HPDE6-E6E7 (cell line): ENCODE data around the gene ARRDC1.
"Not testable (repeated sequence)": the region's sequence is repeated elsewhere in the genome, so short reads cannot be mapped to it uniquely, and the experiment has no call there.

ENCODE experiments used
- DNase-seq: peaks from one replicate; pipeline ENCODE4 v3.0.0; 2011; ENCODE audit warnings: missing footprints; ENCODE audit errors: extremely low spot score

ARRDC1 gene, protein sequence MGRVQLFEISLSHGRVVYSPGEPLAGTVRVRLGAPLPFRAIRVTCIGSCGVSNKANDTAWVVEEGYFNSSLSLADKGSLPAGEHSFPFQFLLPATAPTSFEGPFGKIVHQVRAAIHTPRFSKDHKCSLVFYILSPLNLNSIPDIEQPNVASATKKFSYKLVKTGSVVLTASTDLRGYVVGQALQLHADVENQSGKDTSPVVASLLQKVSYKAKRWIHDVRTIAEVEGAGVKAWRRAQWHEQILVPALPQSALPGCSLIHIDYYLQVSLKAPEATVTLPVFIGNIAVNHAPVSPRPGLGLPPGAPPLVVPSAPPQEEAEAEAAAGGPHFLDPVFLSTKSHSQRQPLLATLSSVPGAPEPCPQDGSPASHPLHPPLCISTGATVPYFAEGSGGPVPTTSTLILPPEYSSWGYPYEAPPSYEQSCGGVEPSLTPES

DNA sequence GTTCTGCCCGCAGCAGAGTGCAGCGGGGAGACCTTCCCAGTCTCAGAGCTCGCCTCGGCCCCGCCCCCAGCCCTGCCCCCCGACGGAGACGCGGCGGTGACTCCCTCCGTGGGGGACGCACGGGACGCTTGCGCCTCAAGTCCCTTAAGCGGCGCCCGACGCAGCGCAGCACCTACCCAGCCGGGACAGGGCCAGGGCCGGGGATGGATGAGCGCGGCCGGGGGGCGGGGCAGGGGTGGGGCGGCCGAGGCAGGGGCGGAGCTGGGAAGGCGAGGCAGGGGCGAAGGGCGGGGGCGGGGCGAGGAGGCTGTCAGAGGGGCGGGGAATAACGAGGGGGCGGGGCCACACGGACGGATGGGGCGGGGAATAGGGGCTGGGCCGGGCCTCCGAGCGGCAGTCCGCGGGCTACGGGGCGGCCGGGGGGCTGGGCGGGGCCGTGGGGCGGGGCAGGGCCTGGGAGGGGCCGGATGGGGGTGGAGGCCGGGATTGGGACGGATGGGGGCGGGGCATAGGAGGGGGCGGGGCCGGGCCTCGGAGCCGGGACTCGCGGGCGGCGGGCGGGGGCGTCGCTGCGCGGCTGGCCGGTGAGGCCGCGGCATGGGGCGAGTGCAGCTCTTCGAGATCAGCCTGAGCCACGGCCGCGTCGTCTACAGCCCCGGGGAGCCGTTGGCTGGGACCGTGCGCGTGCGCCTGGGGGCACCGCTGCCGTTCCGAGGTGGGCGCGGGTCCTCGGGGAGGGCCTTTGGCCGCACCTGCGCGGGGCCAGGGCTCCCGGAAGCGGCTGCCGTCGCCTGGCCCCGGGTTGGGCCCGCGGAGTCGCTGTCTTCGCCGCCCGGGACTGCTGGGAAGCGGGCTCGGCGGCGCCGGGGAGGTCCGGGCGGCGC is at the start of gene ARRDC1:
Gene ARRDC1 (plus strand): TSS at position 566 of the 884 bp plus-strand sequence. CDS start 32 bp downstream, at position 598.
- DNase-seq, result peak; percentile 72

GRCh38 chr9:137556069-137556838 is 49.2 kb upstream of the ARRDC1 start:
- no peak for DNase-seq

GRCh38 chr9:137558127-137558526 is 47.4 kb upstream of the ARRDC1 start:
- no peak for DNase-seq

GRCh38 chr9:137564134-137564533 is 41.4 kb upstream of the ARRDC1 start:
- no peak for DNase-seq

GRCh38 chr9:137564817-137565411 is 40.6 kb upstream of the ARRDC1 start:
- DNase-seq, result no peak

DNA sequence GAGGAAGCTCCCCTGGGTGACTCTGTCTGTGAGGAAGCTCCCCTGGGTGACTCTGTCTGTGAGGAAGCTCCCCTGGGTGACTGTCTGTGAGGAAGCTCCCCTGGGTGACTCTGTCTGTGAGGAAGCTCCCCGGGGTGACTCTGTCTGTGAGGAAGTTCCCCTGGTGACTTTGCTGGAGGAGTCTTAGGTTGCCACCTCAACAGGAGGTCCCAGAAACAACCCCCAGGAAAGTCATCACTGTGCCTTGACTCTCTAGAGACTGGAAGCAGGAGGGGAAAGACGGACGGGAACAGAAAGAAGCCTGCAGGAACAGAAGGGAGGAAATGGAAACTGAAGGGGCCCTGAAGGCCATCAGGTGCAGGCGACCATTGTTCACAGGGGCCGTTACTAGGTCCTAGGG is 37.0 kb upstream of the ARRDC1 start:
- DNase-seq, result not testable (repeated sequence)

DNA sequence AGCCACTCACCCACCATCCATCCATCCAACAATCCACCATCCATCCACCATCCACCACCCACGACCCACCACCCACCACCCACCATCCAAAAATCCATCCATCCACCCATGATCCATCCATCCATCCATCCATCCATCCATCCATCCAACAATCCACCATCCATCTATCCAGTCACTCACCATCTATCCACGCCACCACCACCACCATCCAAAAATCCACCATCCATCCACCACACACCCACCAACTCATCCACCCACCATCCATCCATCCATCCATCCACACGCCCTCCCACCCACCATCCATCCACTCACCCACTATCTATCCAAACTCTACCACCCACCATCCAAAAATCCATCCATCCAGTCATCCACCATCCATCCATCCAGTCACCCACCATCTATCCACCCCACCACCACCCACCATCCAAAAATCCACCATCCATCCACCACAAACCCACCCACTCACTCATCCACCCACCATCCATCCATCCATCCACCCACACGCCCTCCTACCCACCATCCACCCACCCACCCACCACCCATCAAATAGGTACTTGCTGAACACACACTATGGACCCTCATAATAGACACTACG is 35.8 kb upstream of the ARRDC1 start:
- DNase-seq, result no peak

- DNase-seq, result no peak
Measured at GRCh38 chr9:137570566-137570965, 34.9 kb upstream of the ARRDC1 start.

DNA sequence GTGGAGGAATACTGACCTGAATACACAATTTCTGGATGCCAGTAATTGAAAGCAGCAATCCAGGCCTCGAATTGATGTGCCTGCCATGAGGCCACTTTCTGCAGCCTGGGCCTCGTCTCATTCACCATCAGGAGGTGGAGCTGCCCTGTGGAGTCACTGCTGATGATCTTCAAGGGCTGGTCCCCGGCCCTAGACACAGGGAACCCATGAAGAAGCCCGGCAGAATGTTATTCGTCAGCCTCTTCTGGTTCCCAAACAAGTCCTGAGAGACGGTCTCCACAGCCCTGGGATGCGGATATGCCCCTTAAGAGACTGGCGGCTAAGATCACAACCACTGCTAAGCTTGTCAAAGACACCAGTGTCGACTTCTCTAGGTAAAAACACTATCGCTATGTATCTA is 31.3 kb upstream of the ARRDC1 start:
- DNase-seq, result no peak

DNA sequence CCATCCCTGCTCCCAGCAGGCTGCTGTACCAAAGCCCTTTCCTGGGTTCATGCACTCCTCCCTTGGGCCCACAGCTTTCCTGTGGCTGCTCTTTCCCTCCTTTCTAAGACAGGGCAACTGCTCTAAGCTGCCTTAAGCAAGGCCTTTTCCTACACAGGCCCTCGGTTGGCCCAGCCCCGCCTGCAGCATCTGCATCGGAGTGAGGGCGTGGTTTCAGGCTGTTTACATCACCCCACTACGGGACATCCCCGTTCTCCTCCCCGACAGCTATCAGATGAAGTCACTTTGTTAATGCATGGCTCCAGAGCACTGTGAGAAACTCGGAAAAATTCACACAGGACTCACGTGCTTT is 30.1 kb upstream of the ARRDC1 start:
- DNase-seq, result no peak

DNA sequence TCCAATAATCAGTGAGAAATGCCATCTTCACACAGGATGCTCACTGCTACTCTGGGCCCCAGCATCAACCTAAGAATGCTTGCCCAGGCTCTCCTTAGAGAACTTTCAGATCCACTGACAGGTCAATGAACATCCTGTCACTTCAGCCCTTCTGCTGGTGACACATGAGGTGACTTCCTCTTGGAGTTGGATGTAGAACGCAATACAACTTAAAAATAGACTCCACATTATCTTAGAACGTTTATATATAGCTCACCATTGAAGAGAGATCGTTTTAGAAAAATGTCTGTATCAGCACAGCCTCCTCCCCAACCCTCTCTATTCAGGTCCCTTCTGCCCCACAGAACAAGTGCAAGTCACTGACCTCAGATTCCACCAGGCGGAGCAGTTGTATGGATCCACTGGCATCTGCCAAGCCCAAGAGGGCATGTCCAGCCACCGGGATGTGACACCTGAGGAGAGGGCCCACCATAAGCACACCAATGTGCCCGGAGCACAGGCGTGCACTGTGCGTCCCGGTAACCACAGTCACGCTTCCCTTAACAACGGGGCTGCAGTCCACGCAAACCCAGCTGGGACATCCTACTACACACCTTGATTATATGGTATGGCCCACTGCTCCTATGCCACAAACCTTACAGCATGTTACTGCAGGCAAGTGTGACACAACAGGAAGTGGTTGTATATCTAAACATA is 29.6 kb upstream of the ARRDC1 start:
- no peak for DNase-seq

- peak; percentile 97 for DNase-seq
Measured at GRCh38 chr9:137578518-137579258, 26.8 kb upstream of the ARRDC1 start, which contains the start of gene DPH7. DPH7 (minus strand) TSS chr9:137578925; CDS start chr9:137578777, 148 bp downstream.

- DNase-seq, result no peak
Measured at GRCh38 chr9:137579259-137579604, 26.3 kb upstream of the ARRDC1 start.

- no peak for DNase-seq
Measured at GRCh38 chr9:137580209-137580953, 25.1 kb upstream of the ARRDC1 start.

GRCh38 chr9:137580954-137581322 is 24.5 kb upstream of the ARRDC1 start:
- no peak for DNase-seq

GRCh38 chr9:137581361-137582285 is 23.9 kb upstream of the ARRDC1 start:
- DNase-seq, result no peak

GRCh38 chr9:137582286-137582860 is 23.1 kb upstream of the ARRDC1 start:
- no peak for DNase-seq

DNA sequence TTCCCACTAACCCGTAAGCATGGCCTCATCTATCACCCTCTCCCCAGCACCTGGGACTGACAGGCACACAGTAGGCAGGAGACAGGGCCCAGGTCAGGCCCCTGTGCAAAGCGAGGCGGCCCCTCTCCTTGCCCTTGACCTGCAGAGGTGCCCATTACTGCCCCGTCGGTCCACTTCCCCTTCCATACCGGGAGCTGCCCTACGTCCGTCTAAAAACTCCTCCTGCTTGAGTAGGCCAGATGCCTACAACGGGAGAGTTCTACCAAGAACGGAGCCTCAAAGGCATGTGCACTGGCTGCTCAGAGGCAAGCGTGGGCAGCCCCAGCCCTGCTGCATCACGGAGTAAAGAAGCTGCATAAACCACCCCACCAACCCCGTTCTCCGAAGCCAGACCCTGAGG is 22.1 kb upstream of the ARRDC1 start:
- no peak for DNase-seq
